Vagina (tissue), 2 donors: ENCODE data around the gene BRINP1.

Experiments
- CTCF ChIP-seq, 3 experiments: fragments of 450-650 bp in 2 of 3; fragments of 200-600 bp in 1 of 3; sonication (generic) in 1 of 3; IDR thresholded peaks; one replicate each; pipeline ENCODE4 v1.5.1; 2017 to 2019; ENCODE audit warnings: antibody characterized with exemption in 3 of 3, mild to moderate bottlenecking in 2 of 3, moderate library complexity in 2 of 3
- POLR2A ChIP-seq, 2 donors: fragments of 450-650 bp; IDR thresholded peaks; one replicate each; pipeline ENCODE4 v1.6.1; 2017; ENCODE audit warnings: antibody characterized with exemption in 2 of 2, mild to moderate bottlenecking in 2 of 2, moderate library complexity in 2 of 2
- POLR2AphosphoS5 ChIP-seq, 2 donors: sonication (generic); formaldehyde crosslinking; IDR thresholded peaks; one replicate each; pipeline ENCODE4 v1.9.0; 2017; ENCODE audit warnings: antibody characterized with exemption in 2 of 2, mild to moderate bottlenecking in 2 of 2, low read depth in 1 of 2; ENCODE audit not compliant: insufficient read depth in 1 of 2

- TF ChIP-seq POLR2AphosphoS5 (IDR thresholded peaks at IDR 0.05; ENCODE audit: insufficient read depth in 1 of 2, low read depth in 1 of 2) (no peak), CTCF (IDR thresholded peaks at IDR 0.05) (no peak), POLR2A (IDR thresholded peaks at IDR 0.05) (no peak)
Measured at GRCh38 chr9:119366909-119367682, 2.1 kb downstream of the BRINP1 start.
